Left renal cortex interstitium (tissue), 4 donors: ENCODE results near the gene PLEKHB1. TPM values are rescaled to one million over a fixed set of nuclear protein-coding genes. Genes with fewer than 3 reads are reported as not detected.
"Not testable (repeated sequence)": the region's sequence is repeated elsewhere in the genome, so short reads cannot be mapped to it uniquely, and the experiment has no call there.

Source experiments
- DNase-seq, 4 donors: peaks; one replicate each; pipeline ENCODE4 v3.0.0-alpha.2; 2013; ENCODE audit warnings: low read depth in 4 of 4, low spot score in 2 of 4, missing footprints in 1 of 4
- polyA plus RNA-seq, 4 donors: library from polyadenylated mRNA; unstranded; fragments of 120-200 nt; gene quantifications; one replicate each; pipeline ENCODE4 v1.2.1, GENCODE V29; 2013; ENCODE audit not compliant: insufficient read length in 4 of 4

Gene PLEKHB1
- polyA plus RNA-seq, 4 donors: 12.7 to 18.9 (median 17.3) TPM

DNA sequence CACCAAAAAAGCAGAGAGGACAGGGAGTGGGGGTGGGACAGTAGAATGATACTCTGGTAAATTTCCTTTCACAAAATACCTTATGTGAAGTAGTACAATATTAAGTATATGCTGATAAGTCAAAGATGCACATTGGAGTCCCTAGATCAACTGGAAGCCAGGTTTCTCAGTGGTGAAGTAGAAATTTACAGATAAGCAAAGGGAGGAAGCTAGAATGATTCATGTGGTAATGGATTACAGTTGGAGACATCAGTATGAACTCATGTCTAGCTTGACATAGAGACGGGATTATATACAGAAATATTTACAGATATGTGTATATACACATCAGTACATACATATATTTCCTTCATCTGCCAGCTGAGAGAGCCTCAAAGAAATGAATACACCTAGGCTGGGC lies 21.5 kb downstream of the PLEKHB1 start:
- DNase-seq: no peak

GRCh38 chr11:73670808-73671207 lies 24.4 kb downstream of the PLEKHB1 start:
- no peak for DNase-seq

- no peak for DNase-seq
Measured at GRCh38 chr11:73671701-73672100, 25.3 kb downstream of the PLEKHB1 start.

DNA sequence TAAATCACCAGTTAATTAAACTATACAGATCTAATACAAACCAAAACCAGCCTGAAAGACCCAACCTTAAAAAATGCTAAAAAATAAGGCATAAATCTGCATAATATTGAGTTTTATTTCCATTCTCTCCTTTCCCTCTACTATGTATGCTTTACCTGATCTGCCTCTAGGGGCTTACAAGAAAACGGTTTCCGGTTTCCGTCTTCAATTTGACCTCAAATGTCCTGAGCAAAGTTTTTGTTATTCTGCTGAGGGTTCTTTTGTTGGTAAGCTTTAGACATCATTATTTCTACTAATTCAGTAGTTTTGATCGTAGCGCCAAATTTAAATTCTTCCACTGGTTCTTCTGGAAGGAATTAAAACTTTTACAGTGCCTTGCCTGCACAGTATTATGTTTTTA lies 30.2 kb downstream of the PLEKHB1 start:
- DNase-seq: not testable (repeated sequence)

DNA sequence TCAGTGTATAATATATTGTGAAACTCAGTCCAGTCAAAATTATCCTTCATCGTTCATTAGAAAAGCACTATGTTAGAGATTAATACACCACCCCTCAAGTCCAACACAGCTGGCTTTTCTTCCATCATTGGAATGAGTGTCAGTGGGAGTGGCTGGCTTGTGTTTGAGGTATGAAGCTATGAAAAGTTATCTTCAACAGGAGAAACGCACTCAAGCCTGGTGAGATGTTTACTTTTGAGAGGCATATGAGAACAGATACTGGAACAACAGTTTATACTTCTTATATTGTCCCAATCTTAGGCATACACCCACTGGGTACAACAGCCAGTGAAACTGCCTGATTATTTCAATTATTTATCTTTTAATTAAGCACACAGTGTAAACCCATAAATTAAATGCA lies 34.3 kb downstream of the PLEKHB1 start:
- DNase-seq: no peak

GRCh38 chr11:73693899-73694525 lies 47.6 kb downstream of the PLEKHB1 start:
- DNase-seq: no peak

- DNase-seq: no peak
Measured at GRCh38 chr11:73705053-73705452, 58.7 kb downstream of the PLEKHB1 start.

DNA sequence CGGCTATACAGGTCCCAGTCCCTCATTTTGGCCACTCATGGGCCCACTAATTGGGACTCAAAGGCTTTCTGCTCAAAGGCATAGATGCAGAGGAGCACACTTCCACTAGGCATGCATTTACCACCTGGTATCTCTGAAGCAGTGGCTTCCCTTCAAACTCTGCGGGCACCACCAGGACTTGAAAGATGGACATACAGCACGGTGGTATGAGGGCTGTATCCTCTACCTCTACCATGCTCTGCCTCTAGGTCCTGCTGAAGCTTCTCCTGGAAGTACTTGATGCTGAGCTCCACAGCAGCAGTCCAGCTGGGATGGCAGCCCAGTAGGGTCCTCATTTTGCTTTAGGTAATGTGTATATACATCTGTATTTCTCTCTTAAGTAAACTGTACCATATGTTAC lies 64.6 kb downstream of the PLEKHB1 start:
- no peak for DNase-seq

Other genes starting within 250 kb of the PLEKHB1 start
- gene FAM168A, start 48.5 kb upstream of the PLEKHB1 start, polyA plus RNA-seq: 10 to 100 TPM; 38.3 to 51.0 (median 44.0) TPM
- gene RAB6A, start 114.5 kb downstream of the PLEKHB1 start, polyA plus RNA-seq: 100 to 1,000 TPM in 3 of 4 donors, 10 to 100 TPM in 1; 97.7 to 139 (median 115) TPM
- gene MRPL48, start 141.3 kb downstream of the PLEKHB1 start, polyA plus RNA-seq: 10 to 100 TPM; 54.5 to 68.9 (median 58.3) TPM
- gene COA4, start 230.3 kb downstream of the PLEKHB1 start, polyA plus RNA-seq: 10 to 100 TPM; 66.1 to 77.4 (median 76.8) TPM
- 10 to 100 TPM; 27.8 to 41.2 (median 31.6) TPM for gene PAAF1, start 230.4 kb downstream of the PLEKHB1 start, polyA plus RNA-seq